Progenitor cell of endocrine pancreas (in vitro differentiated cells): ENCODE data around the gene SSBP2. TPM values are rescaled to one million over a fixed set of nuclear protein-coding genes. Genes with fewer than 3 reads are reported as not detected.
A peak's percentile ranks its signal among the peaks of the same experiment; 100 is the strongest.

ENCODE experiments used
- DNase-seq: peaks from one replicate; pipeline ENCODE4 v3.0.0; 2021; ENCODE audit warnings: low spot score; ENCODE audit not compliant: unreplicated experiment
- H3K27ac Mint-ChIP-seq: 2 replicates; pipeline ENCODE4 v1.8.0; 2021; ENCODE audit warnings: mild to moderate bottlenecking, moderate library complexity, mixed read lengths
- H3K27me3 Mint-ChIP-seq: 2 replicates; pipeline ENCODE4 v1.8.0; 2021; ENCODE audit warnings: mixed read lengths
- H3K36me3 Mint-ChIP-seq: 2 replicates; pipeline ENCODE4 v1.8.0; 2022; ENCODE audit warnings: mixed read lengths; ENCODE audit not compliant: insufficient read depth
- H3K4me1 Mint-ChIP-seq: 2 replicates; pipeline ENCODE4 v1.8.0; 2021; ENCODE audit warnings: low read depth, mixed read lengths
- H3K4me3 Mint-ChIP-seq: 2 replicates; pipeline ENCODE4 v1.8.0; 2021; ENCODE audit warnings: low read depth, mild to moderate bottlenecking, moderate library complexity, mixed read lengths
- H3K9me3 Mint-ChIP-seq: 2 replicates; pipeline ENCODE4 v1.8.0; 2021; ENCODE audit warnings: low read depth, mixed read lengths
- total RNA-seq: library from RNA; stranded (reverse); gene quantifications from 2 replicates; pipeline ENCODE4 v1.2.1, GENCODE V29; 2021
- TF ChIP-seq, protein P1 (sequence below): fragments of 200-600 bp; sonication (generic); IDR thresholded peaks from one replicate; pipeline ENCODE4 v1.5.0; 2021; ENCODE audit warnings: antibody characterized with exemption, mild to moderate bottlenecking; ENCODE audit not compliant: unreplicated experiment

SSBP2 gene
- total RNA-seq, 1 donor from 2014 or later, result 66.6 TPM

DNA sequence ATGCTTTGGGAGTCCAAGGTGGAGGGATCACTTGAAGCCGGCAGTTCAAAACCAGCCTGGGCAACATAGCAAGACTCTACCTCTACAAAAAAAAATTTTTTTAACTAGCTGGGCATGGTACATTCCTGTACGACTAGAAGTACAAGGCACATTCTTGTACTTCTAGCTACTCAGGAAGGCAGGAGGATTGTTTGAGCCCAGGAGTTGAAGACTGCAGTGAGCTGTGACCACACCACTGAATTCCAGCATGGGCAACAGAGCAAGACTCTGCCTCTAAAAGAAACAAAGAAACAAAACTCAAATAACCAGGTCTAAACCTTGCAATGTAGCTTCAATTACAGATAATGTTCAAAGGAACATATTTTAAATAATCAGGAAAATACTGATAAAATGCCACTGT is 56.2 kb downstream of the SSBP2 start:
- Mint-ChIP-seq H3K4me1 (peaks cover 1% of the 10 kb centered on the region), H3K36me3 (peaks cover 38% of the 10 kb centered on the region), H3K4me3 (no peak overlapping the region), H3K27ac (no peak overlapping the region), H3K27me3 (no peaks in the 10 kb centered on the region), H3K9me3 (peaks cover 36% of the 10 kb centered on the region)
- TF ChIP-seq, protein P1, sequence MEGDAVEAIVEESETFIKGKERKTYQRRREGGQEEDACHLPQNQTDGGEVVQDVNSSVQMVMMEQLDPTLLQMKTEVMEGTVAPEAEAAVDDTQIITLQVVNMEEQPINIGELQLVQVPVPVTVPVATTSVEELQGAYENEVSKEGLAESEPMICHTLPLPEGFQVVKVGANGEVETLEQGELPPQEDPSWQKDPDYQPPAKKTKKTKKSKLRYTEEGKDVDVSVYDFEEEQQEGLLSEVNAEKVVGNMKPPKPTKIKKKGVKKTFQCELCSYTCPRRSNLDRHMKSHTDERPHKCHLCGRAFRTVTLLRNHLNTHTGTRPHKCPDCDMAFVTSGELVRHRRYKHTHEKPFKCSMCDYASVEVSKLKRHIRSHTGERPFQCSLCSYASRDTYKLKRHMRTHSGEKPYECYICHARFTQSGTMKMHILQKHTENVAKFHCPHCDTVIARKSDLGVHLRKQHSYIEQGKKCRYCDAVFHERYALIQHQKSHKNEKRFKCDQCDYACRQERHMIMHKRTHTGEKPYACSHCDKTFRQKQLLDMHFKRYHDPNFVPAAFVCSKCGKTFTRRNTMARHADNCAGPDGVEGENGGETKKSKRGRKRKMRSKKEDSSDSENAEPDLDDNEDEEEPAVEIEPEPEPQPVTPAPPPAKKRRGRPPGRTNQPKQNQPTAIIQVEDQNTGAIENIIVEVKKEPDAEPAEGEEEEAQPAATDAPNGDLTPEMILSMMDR, result no peak
- DNase-seq, result no peak

DNA sequence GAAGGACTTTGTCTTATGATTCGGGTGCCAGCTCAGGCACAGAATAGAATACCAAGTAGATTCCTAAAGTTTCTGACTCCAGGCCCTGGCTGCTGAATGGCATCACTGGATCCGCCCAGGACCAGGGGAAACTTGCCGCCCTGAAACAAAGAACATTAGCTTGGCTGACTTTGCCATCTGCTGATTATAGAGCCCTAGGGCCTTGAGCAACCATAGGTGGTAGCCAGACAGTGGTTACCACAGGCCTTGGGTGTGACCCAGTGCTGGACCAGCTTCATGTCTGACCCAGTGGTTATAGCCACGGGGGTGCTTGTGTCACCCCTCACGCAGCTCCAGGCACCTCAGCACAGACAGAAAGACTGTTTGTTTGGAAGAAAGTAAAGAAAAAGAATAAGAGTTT is 62.7 kb downstream of the SSBP2 start:
- no peak for DNase-seq
- no peak overlapping the region for H3K4me3 Mint-ChIP-seq
- no peaks in the 10 kb centered on the region for H3K27me3 Mint-ChIP-seq
- TF ChIP-seq, protein P1, result no peak
- no peaks in the 10 kb centered on the region for H3K4me1 Mint-ChIP-seq
- no peak overlapping the region for H3K27ac Mint-ChIP-seq
- peaks cover 29% of the 10 kb centered on the region for H3K36me3 Mint-ChIP-seq
- H3K9me3 Mint-ChIP-seq, result peaks cover 37% of the 10 kb centered on the region

DNA sequence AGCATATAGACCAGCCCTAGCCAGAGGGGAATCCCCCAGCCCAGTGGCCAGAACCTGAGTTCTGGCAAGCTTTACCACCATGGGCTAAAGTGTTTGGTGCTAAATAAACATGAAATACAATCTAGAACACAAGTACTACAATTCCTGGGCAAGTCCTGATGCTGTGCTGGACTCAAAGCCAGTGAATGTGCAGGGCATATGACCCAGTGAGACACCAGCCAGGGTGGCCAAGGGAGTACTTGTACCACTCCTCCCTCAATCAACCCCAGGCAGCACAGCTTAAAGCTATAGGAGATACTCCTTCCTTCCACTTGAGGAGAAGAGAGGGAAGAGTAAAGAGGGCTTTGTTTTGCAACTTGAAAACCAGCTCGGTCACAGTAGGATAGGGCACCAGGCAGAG is 63.6 kb downstream of the SSBP2 start:
- peaks cover 38% of the 10 kb centered on the region for H3K9me3 Mint-ChIP-seq
- no peak overlapping the region for H3K27ac Mint-ChIP-seq
- no peak for DNase-seq
- H3K4me1 Mint-ChIP-seq, result no peaks in the 10 kb centered on the region
- no peaks in the 10 kb centered on the region for H3K27me3 Mint-ChIP-seq
- peaks cover 29% of the 10 kb centered on the region for H3K36me3 Mint-ChIP-seq
- TF ChIP-seq, protein P1, result no peak
- H3K4me3 Mint-ChIP-seq, result no peak overlapping the region

DNA sequence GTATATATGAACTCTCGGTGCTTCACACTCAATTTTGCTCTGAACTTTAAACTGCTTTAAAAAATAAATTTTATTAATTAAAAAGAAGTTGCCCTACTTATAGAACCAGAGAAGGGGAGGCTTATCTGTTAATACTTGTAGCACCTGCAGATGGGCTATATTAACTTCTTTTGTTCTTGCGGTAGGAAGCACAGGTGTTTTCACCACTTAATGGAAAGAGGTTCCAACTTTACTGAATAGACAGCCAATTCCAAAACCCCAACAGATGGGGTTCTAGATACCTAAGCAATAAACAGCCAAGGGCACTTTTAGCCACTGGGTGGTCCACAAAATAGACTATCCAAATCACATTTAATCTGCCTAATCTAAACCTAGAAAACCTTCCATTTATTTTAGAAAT is 65.4 kb downstream of the SSBP2 start:
- DNase-seq, result no peak
- H3K4me3 Mint-ChIP-seq, result no peak overlapping the region
- peaks cover 23% of the 10 kb centered on the region for H3K36me3 Mint-ChIP-seq
- TF ChIP-seq, protein P1, result no peak
- no peak overlapping the region for H3K27ac Mint-ChIP-seq
- no peaks in the 10 kb centered on the region for H3K4me1 Mint-ChIP-seq
- peaks cover 33% of the 10 kb centered on the region for H3K9me3 Mint-ChIP-seq
- H3K27me3 Mint-ChIP-seq, result no peaks in the 10 kb centered on the region

DNA sequence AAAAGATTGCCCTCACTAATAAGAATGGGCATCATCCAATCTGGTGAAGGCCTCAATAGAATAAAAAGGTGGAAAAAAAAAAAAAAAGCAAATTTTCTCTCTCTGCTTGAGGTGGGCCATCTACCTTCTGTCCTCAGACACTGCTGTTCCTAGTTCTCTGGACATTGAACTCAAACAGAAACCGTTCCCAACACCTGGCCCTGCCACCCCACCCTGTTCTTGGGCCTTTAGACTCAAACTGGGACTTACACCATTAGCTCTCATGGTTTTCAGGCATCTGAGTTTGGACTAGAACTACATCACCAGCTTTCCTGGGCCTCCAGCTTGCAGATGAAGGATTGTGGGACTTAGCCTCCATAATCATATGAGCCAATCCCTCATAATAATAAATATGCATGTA is 71.0 kb downstream of the SSBP2 start:
- Mint-ChIP-seq H3K27me3 (no peaks in the 10 kb centered on the region), H3K36me3 (peaks cover 26% of the 10 kb centered on the region), H3K9me3 (peaks cover 40% of the 10 kb centered on the region), H3K4me1 (peaks cover 6% of the 10 kb centered on the region), H3K27ac (peak overlapping the region; percentile 21), H3K4me3 (no peak overlapping the region)
- DNase-seq, result no peak
- TF ChIP-seq, protein P1, result no peak
